Measurements from ENCODE around the gene LYPD8. TPM values are rescaled to one million over a fixed set of nuclear protein-coding genes. Genes with fewer than 3 reads are reported as not detected.
"Not testable (repeated sequence)": the region's sequence is repeated elsewhere in the genome, so short reads cannot be mapped to it uniquely, and the experiment has no call there.

Gene LYPD8
- total RNA-seq, 1 experiment from 2014 or later = not detected

DNA sequence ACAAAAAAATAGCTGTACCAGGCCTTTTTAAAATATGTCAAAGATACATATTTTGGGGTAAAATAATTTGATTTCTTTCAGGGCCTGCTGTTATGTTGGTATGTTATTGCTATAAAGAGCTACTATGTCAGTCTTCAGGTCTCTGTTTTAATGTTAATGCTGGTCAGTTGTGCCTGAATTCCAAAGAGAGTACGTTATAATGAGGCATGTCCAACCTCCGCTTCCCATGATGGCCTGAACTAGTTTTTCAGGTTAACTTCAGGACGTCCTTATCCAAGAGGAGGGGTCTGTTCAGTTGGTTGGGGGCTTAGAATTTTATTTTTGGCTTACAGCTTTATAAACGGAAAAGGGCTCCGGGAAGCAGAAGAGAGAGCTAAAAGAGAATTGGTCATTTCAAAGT lies 34.9 kb upstream of the LYPD8 start:
- no peak overlapping the region for H3K27ac ChIP-seq (ENCODE audit: low read length)
- intact Hi-C loops (cut with micrococcal nuclease; ENCODE audit: unreplicated experiment) = no loop called here
- H3K4me3 ChIP-seq (ENCODE audit: low read depth in 2 of 2, low read length in 2 of 2) = no peak overlapping the region
- H3K27me3 ChIP-seq (ENCODE audit: control insufficient read depth, insufficient read depth, low read length) = no peaks in the 10 kb centered on the region
- DNase-seq (ENCODE audit: low read depth, low spot score) (no peak), ATAC-seq (no peak)
- CTCF ChIA-PET = no interaction called here
- TF ChIP-seq SIN3A (IDR thresholded peaks at IDR 0.05; ENCODE audit: borderline replicate concordance, insufficient read depth, low read depth, low read length) (no peak), POLR2AphosphoS5 (IDR thresholded peaks at IDR 0.05; ENCODE audit: low read depth, low read length) (no peak), TCF7L2 (IDR thresholded peaks at IDR 0.05; ENCODE audit: low read depth, low read length) (no peak)
- TF ChIP-seq, protein P1, sequence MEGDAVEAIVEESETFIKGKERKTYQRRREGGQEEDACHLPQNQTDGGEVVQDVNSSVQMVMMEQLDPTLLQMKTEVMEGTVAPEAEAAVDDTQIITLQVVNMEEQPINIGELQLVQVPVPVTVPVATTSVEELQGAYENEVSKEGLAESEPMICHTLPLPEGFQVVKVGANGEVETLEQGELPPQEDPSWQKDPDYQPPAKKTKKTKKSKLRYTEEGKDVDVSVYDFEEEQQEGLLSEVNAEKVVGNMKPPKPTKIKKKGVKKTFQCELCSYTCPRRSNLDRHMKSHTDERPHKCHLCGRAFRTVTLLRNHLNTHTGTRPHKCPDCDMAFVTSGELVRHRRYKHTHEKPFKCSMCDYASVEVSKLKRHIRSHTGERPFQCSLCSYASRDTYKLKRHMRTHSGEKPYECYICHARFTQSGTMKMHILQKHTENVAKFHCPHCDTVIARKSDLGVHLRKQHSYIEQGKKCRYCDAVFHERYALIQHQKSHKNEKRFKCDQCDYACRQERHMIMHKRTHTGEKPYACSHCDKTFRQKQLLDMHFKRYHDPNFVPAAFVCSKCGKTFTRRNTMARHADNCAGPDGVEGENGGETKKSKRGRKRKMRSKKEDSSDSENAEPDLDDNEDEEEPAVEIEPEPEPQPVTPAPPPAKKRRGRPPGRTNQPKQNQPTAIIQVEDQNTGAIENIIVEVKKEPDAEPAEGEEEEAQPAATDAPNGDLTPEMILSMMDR (IDR thresholded peaks at IDR 0.05) = no peak
- TF ChIP-seq, protein P2, sequence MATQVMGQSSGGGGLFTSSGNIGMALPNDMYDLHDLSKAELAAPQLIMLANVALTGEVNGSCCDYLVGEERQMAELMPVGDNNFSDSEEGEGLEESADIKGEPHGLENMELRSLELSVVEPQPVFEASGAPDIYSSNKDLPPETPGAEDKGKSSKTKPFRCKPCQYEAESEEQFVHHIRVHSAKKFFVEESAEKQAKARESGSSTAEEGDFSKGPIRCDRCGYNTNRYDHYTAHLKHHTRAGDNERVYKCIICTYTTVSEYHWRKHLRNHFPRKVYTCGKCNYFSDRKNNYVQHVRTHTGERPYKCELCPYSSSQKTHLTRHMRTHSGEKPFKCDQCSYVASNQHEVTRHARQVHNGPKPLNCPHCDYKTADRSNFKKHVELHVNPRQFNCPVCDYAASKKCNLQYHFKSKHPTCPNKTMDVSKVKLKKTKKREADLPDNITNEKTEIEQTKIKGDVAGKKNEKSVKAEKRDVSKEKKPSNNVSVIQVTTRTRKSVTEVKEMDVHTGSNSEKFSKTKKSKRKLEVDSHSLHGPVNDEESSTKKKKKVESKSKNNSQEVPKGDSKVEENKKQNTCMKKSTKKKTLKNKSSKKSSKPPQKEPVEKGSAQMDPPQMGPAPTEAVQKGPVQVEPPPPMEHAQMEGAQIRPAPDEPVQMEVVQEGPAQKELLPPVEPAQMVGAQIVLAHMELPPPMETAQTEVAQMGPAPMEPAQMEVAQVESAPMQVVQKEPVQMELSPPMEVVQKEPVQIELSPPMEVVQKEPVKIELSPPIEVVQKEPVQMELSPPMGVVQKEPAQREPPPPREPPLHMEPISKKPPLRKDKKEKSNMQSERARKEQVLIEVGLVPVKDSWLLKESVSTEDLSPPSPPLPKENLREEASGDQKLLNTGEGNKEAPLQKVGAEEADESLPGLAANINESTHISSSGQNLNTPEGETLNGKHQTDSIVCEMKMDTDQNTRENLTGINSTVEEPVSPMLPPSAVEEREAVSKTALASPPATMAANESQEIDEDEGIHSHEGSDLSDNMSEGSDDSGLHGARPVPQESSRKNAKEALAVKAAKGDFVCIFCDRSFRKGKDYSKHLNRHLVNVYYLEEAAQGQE (IDR thresholded peaks at IDR 0.05; ENCODE audit: insufficient read depth in 1 of 2, low read depth in 2 of 2, low read length in 1 of 2) = no peak
- POLR2A ChIA-PET = no interaction called here
- H3K36me3 ChIP-seq (ENCODE audit: control insufficient read depth, insufficient read depth, low read length) = no peaks in the 10 kb centered on the region; the same call in 1 of the 2 replicates
- BruUV-seq (replicated peaks) = no TSS peak
- no peaks in the 10 kb centered on the region for H3K4me1 ChIP-seq (ENCODE audit: control insufficient read depth, insufficient read depth, low read length)
- in situ Hi-C loops (cut with HindIII; ENCODE audit: low pct_unique_long_range_greater_than_20kb, low sequenced_read_pairs) = no loop called here
- no peaks in the 10 kb centered on the region for H3K9me3 ChIP-seq (ENCODE audit: control insufficient read depth, insufficient read depth, low read depth, low read length)

DNA sequence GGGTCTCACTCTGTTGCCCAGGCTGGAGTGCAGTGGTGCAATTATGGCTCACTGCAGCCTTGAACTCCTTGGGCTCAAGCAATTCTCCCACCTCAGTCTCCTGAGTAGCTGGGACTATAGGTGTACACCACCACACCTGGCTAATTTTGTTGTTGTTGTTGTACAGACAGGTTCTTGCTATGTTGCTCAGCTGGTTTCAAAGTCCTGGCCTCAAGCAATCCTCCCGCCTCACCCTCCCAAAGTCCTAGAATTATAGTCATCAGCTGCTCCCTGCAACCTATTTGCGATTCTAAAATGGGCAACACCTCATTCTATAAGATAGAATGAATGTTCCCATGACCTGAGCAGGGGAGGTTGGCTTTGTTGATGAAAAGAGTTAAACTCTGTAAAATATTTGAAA lies 33.8 kb upstream of the LYPD8 start:
- H3K9me3 ChIP-seq (ENCODE audit: control insufficient read depth, insufficient read depth, low read depth, low read length); H3K4me1 ChIP-seq (ENCODE audit: control insufficient read depth, insufficient read depth, low read length); ATAC-seq; DNase-seq (ENCODE audit: low read depth, low spot score); H3K27ac ChIP-seq (ENCODE audit: low read length); intact Hi-C loops (cut with micrococcal nuclease; ENCODE audit: unreplicated experiment); H3K36me3 ChIP-seq (ENCODE audit: control insufficient read depth, insufficient read depth, low read length); H3K4me3 ChIP-seq (ENCODE audit: low read depth in 2 of 2, low read length in 2 of 2); H3K27me3 ChIP-seq (ENCODE audit: control insufficient read depth, insufficient read depth, low read length); in situ Hi-C loops (cut with HindIII; ENCODE audit: low pct_unique_long_range_greater_than_20kb, low sequenced_read_pairs); CTCF ChIA-PET; BruUV-seq (replicated peaks): not testable (repeated sequence)
- POLR2A ChIA-PET = interaction anchor here (0.6 kb wide), 1 partner anchor 54 kb away, joined by 3 read pairs; no protein-coding TSS in a partner anchor

DNA sequence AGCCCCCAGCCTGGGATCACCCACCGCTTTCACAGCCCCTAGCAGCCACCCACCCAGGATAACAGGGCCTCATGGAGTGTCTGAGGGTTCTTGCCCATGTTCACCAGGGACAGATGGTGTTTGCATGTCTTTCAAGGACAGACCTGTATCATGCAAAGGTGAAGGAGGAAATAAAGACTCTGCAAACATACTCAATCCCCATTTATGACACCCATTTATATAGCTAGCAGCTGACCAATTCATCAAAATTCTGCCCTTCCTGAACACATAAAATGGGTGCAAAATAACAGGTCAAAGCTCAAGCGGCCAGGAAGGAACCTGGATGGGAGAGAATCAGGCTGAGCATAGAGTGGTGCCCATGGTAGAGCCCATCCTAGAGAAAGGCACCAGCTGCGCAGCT lies 32.8 kb upstream of the LYPD8 start:
- ATAC-seq (no peak), DNase-seq (ENCODE audit: low read depth, low spot score) (no peak)
- ChIA-PET CTCF (no interaction called here), POLR2A (no interaction called here)
- H3K4me1 ChIP-seq (ENCODE audit: control insufficient read depth, insufficient read depth, low read length) = no peaks in the 10 kb centered on the region
- H3K27ac ChIP-seq (ENCODE audit: low read length) = no peak overlapping the region
- H3K9me3 ChIP-seq (ENCODE audit: control insufficient read depth, insufficient read depth, low read depth, low read length) = no peaks in the 10 kb centered on the region
- intact Hi-C loops (cut with micrococcal nuclease; ENCODE audit: unreplicated experiment) = no loop called here
- no peak for TF ChIP-seq TCF7L2 (IDR thresholded peaks at IDR 0.05; ENCODE audit: low read depth, low read length)
- TF ChIP-seq, protein P1 (IDR thresholded peaks at IDR 0.05) = no peak
- TF ChIP-seq SIN3A (IDR thresholded peaks at IDR 0.05; ENCODE audit: borderline replicate concordance, insufficient read depth, low read depth, low read length) = no peak
- TF ChIP-seq, protein P2 (IDR thresholded peaks at IDR 0.05; ENCODE audit: insufficient read depth in 1 of 2, low read depth in 2 of 2, low read length in 1 of 2) = no peak
- no peak for TF ChIP-seq POLR2AphosphoS5 (IDR thresholded peaks at IDR 0.05; ENCODE audit: low read depth, low read length)
- in situ Hi-C loops (cut with HindIII; ENCODE audit: low pct_unique_long_range_greater_than_20kb, low sequenced_read_pairs) = no loop called here
- no peaks in the 10 kb centered on the region; the same call in 1 of the 2 replicates for H3K36me3 ChIP-seq (ENCODE audit: control insufficient read depth, insufficient read depth, low read length)
- H3K4me3 ChIP-seq (ENCODE audit: low read depth in 2 of 2, low read length in 2 of 2) = no peak overlapping the region
- no peaks in the 10 kb centered on the region for H3K27me3 ChIP-seq (ENCODE audit: control insufficient read depth, insufficient read depth, low read length)
- no TSS peak for BruUV-seq (replicated peaks)

All from Panc1 (cell line).